ENCODE results near the gene LMF2. TPM values are rescaled to one million over a fixed set of nuclear protein-coding genes. Genes with fewer than 3 reads are reported as not detected.

The LMF2 gene
- total and polyA plus RNA-seq, 2 of the 8 experiments (the other 6 are each of a cell fraction or from before 2014, with no cell fraction given): 34.3 to 62.9 TPM

DNA sequence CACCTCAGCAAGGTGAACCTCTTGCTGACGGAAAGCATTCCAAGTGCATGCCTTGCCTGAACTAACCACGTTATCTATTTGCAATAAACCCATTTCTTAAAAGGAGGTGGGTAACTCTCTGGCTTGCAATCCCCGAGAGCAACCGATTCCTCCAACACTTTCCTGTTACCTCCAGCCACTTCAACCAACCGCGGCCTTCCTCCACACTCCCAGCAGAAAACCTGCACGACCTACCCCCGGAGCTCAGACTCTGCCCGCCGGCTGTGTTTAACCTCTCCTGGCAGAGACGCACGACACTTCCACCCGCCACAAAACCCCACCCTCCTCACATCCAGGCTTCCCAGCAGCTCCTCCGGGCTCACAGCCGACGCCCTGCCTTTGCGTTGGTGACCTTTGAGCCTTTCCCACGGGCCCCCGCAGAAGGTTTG is 17.2 kb upstream of the LMF2 start:
- POLR2A ChIA-PET (ENCODE audit: partially characterized antibody): interaction anchor here (1.1 to 3.0 kb wide), 9 partner anchors 8 to 84 kb away, joined by 3 to 32 read pairs (median 4); partner anchors contain the start of genes LMF2, NCAPH2 and SYCE3
- Histone ChIP-seq H3K18ac (ENCODE audit: extremely low read depth, low read length) (no peak overlapping the region), H3K79me2 (ENCODE audit: control insufficient read depth in 1 of 2, insufficient read depth in 2 of 2, low read length in 2 of 2) (no peaks in the 10 kb centered on the region), H2AFZ (ENCODE audit: low read length) (no peak overlapping the region), H3K36me3 (ENCODE audit: control insufficient read depth in 2 of 4, insufficient read depth in 4 of 4, low read length in 3 of 4) (peaks cover 4 to 16% (median 12%) of the 10 kb centered on the region in 4 experiments; a peak in 7 of 8 replicates), H3K4me3 (ENCODE audit: extremely low read depth in 1 of 4, insufficient read depth in 2 of 4, low read depth in 3 of 4, low read length in 4 of 4) (peak overlapping the region; percentile 63 to 78 (median 67)), H3K4ac (replicated peaks; ENCODE audit: insufficient read length, low read depth, low read length) (no peak overlapping the region), H2BK15ac (ENCODE audit: low read length) (no peak overlapping the region), H3K9ac (replicated peaks in 1 of 4; ENCODE audit: extremely low read depth in 1 of 4, low read depth in 3 of 4, low read length in 3 of 4) (peak overlapping the region in 2 of 4 experiments; percentile 6 to 68; a peak in 3 of 7 replicates), H4K20me1 (replicated peaks in 1 of 2; ENCODE audit: control insufficient read depth in 1 of 2, insufficient read depth in 2 of 2, low read length in 2 of 2) (peaks cover 5 to 25% of the 10 kb centered on the region in 2 experiments), H3K27me3 (replicated peaks in 1 of 4; ENCODE audit: control insufficient read depth in 3 of 4, extremely low read depth in 1 of 4, insufficient read depth in 3 of 4, low read length in 3 of 4) (peaks cover 15 to 31% (median 24%) of the 10 kb centered on the region in 4 experiments), H2BK20ac (ENCODE audit: low read length) (no peak overlapping the region), H2BK12ac (ENCODE audit: low read depth, low read length) (no peak overlapping the region), H3K9me3 (ENCODE audit: insufficient read depth in 2 of 2, low read depth in 1 of 2, low read length in 1 of 2) (no peaks in the 10 kb centered on the region), H2AK5ac (ENCODE audit: low read depth, low read length) (no peak overlapping the region), H3K23ac (ENCODE audit: insufficient read length) (no peak overlapping the region), H3K27ac (ENCODE audit: low read depth, low read length) (no peak overlapping the region), H3K4me1 (replicated peaks in 1 of 4; ENCODE audit: control insufficient read depth in 3 of 4, insufficient read depth in 4 of 4, low read length in 3 of 4) (peaks cover 0 to 11% (median 6%) of the 10 kb centered on the region in 4 experiments; a peak in 5 of 7 replicates), H4K8ac (ENCODE audit: extremely low read depth, insufficient read depth, low read length) (peak overlapping the region; percentile 45; the same call in 1 of the 2 replicates), H3K14ac (ENCODE audit: insufficient read length) (no peak overlapping the region), H3K56ac (replicated peaks; ENCODE audit: insufficient read length, low read depth, low read length) (no peak overlapping the region), H3K79me1 (ENCODE audit: low read depth, low read length) (no peaks in the 10 kb centered on the region), H2BK5ac (ENCODE audit: low read depth, low read length) (no peak overlapping the region), H4K91ac (replicated peaks; ENCODE audit: insufficient read length, low read length) (no peak overlapping the region), H2BK120ac (replicated peaks; ENCODE audit: low read depth, low read length) (no peak overlapping the region), H4K5ac (ENCODE audit: insufficient read length, low read depth, low read length) (no peak overlapping the region), H3K23me2 (ENCODE audit: low read depth, low read length) (peaks cover 17% of the 10 kb centered on the region; the same call in 1 of the 2 replicates), H3K4me2 (ENCODE audit: insufficient read depth in 1 of 2, low read depth in 2 of 2, low read length in 2 of 2) (peak overlapping the region; percentile 70 to 88)
- 42% methylated on average over 13 of the region's 19 CpGs; no CpG with 5 or more reads in 1 of the 2 experiments for WGBS, 2 experiments (ENCODE audit: extremely low coverage in 1 of 2, insufficient coverage in 1 of 2, insufficient read length in 1 of 2, insufficient replicate concordance in 2 of 2, low coverage in 1 of 2, low lambda C conversion rate in 2 of 2, missing lambda C conversion rate in 1 of 2)
- CTCF ChIA-PET (ENCODE audit: partially characterized antibody): interaction anchor here (1.0 to 3.4 kb wide), 9 partner anchors 10 to 201 kb away, joined by 3 to 36 read pairs (median 6); partner anchors contain the start of genes KLHDC7B and SYCE3
- no peak for DNase-seq (ENCODE audit: low read depth in 1 of 2, low spot score in 2 of 2)
- no peak for FAIRE-seq
- TF ChIP-seq FOSL1 (IDR thresholded peaks at IDR 0.05; ENCODE audit: insufficient read depth, low read depth, low read length): no peak
- no peak for TF ChIP-seq SP1 (IDR thresholded peaks at IDR 0.05; ENCODE audit: low read depth, low read length)
- TF ChIP-seq SP4 (IDR thresholded peaks at IDR 0.05; ENCODE audit: low read length): no peak
- no peak for TF ChIP-seq YY1 (IDR thresholded peaks at IDR 0.05; ENCODE audit: low read depth, low read length)
- TF ChIP-seq TCF12 (IDR thresholded peaks at IDR 0.05; ENCODE audit: low read depth, low read length): no peak
- TF ChIP-seq NANOG (IDR thresholded peaks at IDR 0.05; ENCODE audit: insufficient read depth, low read depth, low read length, poor library complexity, severe bottlenecking): no peak
- no peak for TF ChIP-seq CTBP2 (IDR thresholded peaks at IDR 0.05; ENCODE audit: borderline replicate concordance, insufficient read depth, insufficient read length, low read length)
- TF ChIP-seq, protein P1, sequence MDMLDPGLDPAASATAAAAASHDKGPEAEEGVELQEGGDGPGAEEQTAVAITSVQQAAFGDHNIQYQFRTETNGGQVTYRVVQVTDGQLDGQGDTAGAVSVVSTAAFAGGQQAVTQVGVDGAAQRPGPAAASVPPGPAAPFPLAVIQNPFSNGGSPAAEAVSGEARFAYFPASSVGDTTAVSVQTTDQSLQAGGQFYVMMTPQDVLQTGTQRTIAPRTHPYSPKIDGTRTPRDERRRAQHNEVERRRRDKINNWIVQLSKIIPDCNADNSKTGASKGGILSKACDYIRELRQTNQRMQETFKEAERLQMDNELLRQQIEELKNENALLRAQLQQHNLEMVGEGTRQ (IDR thresholded peaks at IDR 0.05; ENCODE audit: low read length): no peak
- TF ChIP-seq HDAC6 (IDR thresholded peaks at IDR 0.05; ENCODE audit: low read depth, low read length): no peak
- no peak for TF ChIP-seq EP300 (IDR thresholded peaks at IDR 0.05; ENCODE audit: borderline replicate concordance in 1 of 2, low read depth in 2 of 2, low read length in 2 of 2)
- no peak for TF ChIP-seq GTF2F1 (IDR thresholded peaks at IDR 0.05; ENCODE audit: borderline replicate concordance, low read depth, low read length)
- no peak for TF ChIP-seq POU5F1 (IDR thresholded peaks at IDR 0.05; ENCODE audit: low read depth, low read length)

Measured in H1 (cell line).